Measurements from ENCODE around the gene STAT3. TPM values are rescaled to one million over a fixed set of nuclear protein-coding genes. Genes with fewer than 3 reads are reported as not detected.

STAT3 gene
- total and polyA plus RNA-seq, 2 donors (not counting 3 experiments of a cell fraction or from before 2014, with no cell fraction given) = 59.1 to 124 TPM

- Histone ChIP-seq H3K9ac (replicated peaks; ENCODE audit: extremely low read depth, insufficient read depth, low read length) (no peak overlapping the region), H3K79me2 (ENCODE audit: control insufficient read depth, insufficient read depth, low read length) (no peaks in the 10 kb centered on the region), H3K9me3 (replicated peaks; ENCODE audit: control insufficient read depth, insufficient read depth, low read length) (no peaks in the 10 kb centered on the region), H3K9me1 (replicated peaks; ENCODE audit: control insufficient read depth, extremely low read depth, insufficient read depth, low read length) (no peaks in the 10 kb centered on the region), H3K4me1 (ENCODE audit: control insufficient read depth, extremely low read depth, insufficient read depth, low read length) (peaks cover 7% of the 10 kb centered on the region), H2AFZ (ENCODE audit: low read depth, low read length) (no peak overlapping the region), H3K4me3 (replicated peaks in 1 of 3; ENCODE audit: insufficient read depth in 1 of 3, low read depth in 1 of 3, low read length in 3 of 3) (no peak overlapping the region), H3K4me2 (ENCODE audit: insufficient read depth, low read length) (no peak overlapping the region), H4K20me1 (replicated peaks; ENCODE audit: control insufficient read depth, extremely low read depth, insufficient read depth, low read length) (no peaks in the 10 kb centered on the region), H3K27me3 (ENCODE audit: control insufficient read depth in 2 of 2, insufficient read depth in 2 of 2, low read length in 2 of 2) (no peaks in the 10 kb centered on the region), H3K36me3 (ENCODE audit: control insufficient read depth in 2 of 2, extremely low read depth in 1 of 2, insufficient read depth in 2 of 2, low read length in 2 of 2) (peaks cover 2 to 9% of the 10 kb centered on the region in 2 experiments), H3K27ac (ENCODE audit: insufficient read depth, low read depth, low read length) (no peak overlapping the region)
- CTCF ChIA-PET = interaction anchor here (1.5 to 1.8 kb wide), 3 partner anchors 43 to 210 kb away, joined by 3 to 6 read pairs (median 4); no protein-coding TSS in a partner anchor
- DNase-seq (ENCODE audit: low read depth, low spot score) = no peak
- dilution Hi-C loops (cut with MboI; ENCODE audit: extremely low pct_ligation_motif_present, low sequenced_read_pairs) = no loop called here
- no TSS peak for BruUV-seq (replicated peaks)
- intact Hi-C loops (cut with micrococcal nuclease) = no loop called here
- no peak for FAIRE-seq
- POLR2A ChIA-PET = no interaction called here
- TF ChIP-seq POLR2AphosphoS5 (IDR thresholded peaks at IDR 0.05; ENCODE audit: insufficient read depth, low read depth, low read length) (no peak), CTCF (IDR thresholded peaks at IDR 0.05; ENCODE audit: extremely low read depth in 1 of 2, insufficient read depth in 1 of 2, low read depth in 1 of 2, low read length in 2 of 2) (no peak), POLR2A (IDR thresholded peaks at IDR 0.05; ENCODE audit: low read depth, low read length) (no peak), GATA2 (IDR thresholded peaks at IDR 0.05; ENCODE audit: insufficient read depth, insufficient read length, low read depth, low read length) (no peak), FOS (IDR thresholded peaks at IDR 0.05; ENCODE audit: borderline replicate concordance, insufficient read depth, low read length) (no peak), MYC (IDR thresholded peaks at IDR 0.05; ENCODE audit: low read depth, low read length) (no peak), EZH2 (IDR thresholded peaks at IDR 0.05; ENCODE audit: borderline replicate concordance, low read depth, low read length, severe bottlenecking) (no peak)
Measured at GRCh38 chr17:42308446-42308845, 79.8 kb downstream of the STAT3 start.
